GM21737 (cell line): ENCODE results near the gene UCHL3.

Experiments used
- ATAC-seq: cut with Tn5 transposase; IDR thresholded peaks from one replicate; pipeline ENCODE4 v1.9.1; 2021; ENCODE audit warnings: mild to moderate bottlenecking, moderate library complexity; ENCODE audit not compliant: unreplicated experiment

The UCHL3 gene

DNA sequence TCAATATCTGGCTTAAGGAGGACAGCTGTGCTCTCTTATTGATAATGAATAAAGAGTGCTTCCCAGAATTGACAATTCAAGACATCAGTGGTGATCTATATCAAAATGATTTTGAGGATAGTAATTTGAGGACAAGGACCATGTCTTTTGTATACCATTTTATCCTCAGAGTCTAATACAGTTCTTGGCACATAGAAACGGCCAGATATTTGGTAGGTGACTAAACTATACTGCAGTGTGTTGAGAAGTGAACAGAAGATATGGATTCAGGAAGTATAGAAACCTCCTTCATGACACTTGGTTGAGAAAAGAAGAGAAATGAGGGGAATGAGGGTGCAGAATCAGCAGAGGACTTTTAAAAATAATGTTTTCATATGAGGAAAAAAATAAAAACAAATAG is 70.4 kb downstream of the UCHL3 start:
- ATAC-seq, result no peak

DNA sequence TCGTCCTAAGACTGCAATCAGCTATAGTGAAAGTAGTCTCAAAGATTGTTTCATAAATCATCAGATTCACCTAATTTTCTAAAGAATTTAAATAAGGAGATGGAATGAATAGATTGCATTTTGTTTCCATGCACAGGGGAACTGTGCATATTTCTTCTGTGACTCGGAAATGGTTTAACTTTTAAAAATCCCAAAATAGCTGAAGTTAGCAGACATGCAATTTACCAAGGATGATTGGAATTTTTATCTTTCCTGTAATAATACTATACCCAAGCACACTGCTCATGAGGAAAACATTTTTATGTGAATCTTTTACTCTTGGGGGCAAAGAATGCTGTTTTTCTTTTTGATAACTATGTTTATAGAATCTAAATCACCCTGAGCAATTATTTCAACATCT is 71.6 kb downstream of the UCHL3 start:
- ATAC-seq, result no peak

DNA sequence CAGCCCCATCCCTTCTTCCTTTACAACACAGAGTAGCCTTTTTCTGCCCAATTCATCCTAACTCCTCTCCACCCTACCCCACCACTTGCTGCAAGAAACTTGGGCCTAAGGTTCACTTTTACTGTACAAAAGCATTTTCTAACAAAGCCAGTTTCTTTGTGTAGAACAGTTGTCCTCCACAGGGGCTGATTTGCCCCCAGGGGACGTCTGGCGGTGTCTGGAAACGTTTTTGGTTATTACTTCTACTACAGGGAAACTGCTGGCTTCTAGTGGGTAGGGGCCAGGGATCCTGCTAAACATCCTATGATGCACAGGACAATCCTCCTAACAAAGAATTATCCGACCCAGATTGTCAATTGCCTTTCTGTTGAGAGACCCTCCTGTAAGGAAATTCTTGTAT is 79.2 kb downstream of the UCHL3 start:
- ATAC-seq, result no peak

- ATAC-seq, result no peak
Measured at GRCh38 chr13:75633285-75633684, 83.7 kb downstream of the UCHL3 start.

DNA sequence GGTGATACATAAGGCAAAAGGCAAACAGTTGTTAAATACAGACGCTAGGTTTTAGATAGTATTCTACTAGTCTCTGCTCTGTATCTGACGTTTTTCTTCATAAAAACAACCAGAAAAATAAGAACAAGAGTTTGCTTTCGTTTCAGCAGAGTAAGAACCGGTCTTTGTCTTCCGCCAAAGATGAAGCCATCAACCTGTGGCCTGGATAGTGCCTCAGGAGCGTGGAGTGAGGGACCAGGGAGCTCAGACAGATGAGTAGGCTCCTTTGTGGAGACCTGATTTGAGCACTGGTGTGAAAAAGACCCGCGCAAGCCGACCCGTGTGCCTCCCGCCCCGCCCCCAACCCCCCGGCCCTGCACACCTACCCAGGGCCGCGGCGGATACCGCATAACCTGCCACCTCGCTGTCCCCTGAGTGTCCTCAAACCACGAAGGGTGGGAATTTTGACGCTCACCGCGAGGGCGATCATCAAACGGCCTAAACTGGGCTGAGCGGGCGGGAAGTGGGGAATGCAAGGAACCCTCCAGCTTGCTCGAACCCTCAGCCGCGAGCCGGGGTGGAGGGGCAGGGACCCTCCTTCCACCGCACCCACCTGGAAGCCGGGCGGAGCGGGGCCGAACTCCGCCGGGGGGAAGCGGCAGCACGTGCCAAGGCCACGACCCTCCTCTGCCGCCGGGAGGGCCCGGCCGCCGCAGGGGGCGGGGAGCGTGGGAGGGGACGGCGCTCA is 85.7 kb downstream of the UCHL3 start:
- no peak for ATAC-seq

- ATAC-seq, result peak; percentile 60
Measured at GRCh38 chr13:75635828-75636435, 86.3 kb downstream of the UCHL3 start, which contains the start of gene LMO7. Gene LMO7 (plus strand): TSS chr13:75636330. CDS start chr13:75636658, 328 bp downstream.

DNA sequence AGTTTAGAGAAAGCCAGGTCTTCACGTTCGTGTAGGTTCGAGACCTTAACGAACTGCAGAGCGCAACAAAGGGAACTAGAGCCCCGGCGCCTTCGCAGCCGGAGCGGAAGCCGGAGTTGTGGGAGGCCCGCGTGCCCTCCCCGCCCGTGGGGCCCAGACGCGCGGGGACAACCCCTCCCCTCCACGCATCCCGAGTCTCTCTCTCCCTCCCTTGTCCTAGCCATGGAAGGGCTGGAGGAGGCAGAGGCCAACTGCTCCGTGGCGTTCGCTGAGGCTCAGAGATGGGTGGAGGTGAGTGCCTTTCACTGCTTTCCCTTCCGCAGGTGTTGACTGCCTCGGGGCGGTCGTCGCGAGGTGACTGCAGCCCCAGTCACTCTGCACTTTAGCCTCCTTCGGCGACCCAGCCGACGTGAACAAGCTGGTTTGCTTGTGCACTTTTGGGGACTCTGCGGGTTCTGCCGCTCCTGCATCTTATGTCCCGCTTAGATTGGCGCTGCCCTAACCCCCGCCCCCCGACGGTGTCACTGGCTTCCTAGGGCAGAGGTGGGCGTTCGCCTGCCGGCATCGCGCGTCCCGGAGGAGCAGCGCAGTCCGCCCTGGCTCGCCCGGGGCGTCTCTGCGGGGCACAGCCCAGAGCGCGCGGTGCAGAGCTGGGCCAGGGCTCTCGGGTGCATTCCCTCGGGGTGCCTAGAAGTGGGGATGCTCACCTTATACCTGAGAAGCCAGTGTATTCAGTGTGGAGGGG is 87.0 kb downstream of the UCHL3 start:
- peak; percentile 43 for ATAC-seq

DNA sequence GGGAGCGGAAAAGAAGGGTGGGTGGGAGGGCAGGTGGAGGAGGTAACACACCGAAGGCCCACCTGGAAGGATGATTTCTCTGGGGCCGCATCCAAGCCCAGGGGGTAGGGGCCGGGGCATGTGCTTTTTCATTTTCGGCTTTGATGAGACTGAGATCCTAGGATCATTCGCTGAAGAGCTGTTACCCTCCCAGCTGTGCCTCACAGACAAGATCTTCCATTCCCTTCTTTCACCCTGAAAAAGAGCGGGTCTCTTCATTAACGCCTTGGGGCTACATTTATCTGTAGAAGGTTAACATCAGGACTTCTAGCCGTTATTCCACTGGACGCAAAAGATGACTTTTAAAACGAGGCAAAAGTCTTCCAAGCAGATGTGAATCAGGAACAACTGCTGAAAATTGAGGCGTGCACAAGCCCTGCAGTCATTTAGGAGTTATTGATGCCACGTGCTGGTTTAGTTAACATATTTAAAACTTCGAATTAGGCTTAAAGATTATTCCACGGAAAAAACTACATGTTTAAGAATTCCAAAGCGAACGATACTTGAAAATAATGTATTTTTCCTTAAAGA is 87.7 kb downstream of the UCHL3 start:
- ATAC-seq, result peak; percentile 0

DNA sequence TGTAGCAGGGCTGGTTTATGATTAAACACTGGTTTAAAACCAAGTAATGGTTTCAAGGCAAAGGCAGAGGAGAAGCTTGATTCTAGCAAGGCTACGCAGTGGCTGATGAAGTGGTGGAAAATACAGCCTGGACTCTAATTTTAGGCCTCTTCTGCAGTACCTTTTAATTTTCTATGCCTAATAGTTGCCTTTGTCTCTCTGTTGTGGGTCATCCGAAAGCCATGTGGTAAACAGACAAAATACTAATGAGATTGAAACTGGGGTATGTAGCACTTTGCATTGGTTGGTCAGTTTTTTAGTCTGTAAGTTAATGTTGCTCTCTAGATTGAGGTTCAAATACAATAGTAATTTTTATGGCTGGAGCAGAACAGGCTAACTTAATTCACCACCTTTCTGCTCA is 89.9 kb downstream of the UCHL3 start:
- ATAC-seq, result no peak

GRCh38 chr13:75641026-75641425 is 91.4 kb downstream of the UCHL3 start:
- ATAC-seq, result no peak

DNA sequence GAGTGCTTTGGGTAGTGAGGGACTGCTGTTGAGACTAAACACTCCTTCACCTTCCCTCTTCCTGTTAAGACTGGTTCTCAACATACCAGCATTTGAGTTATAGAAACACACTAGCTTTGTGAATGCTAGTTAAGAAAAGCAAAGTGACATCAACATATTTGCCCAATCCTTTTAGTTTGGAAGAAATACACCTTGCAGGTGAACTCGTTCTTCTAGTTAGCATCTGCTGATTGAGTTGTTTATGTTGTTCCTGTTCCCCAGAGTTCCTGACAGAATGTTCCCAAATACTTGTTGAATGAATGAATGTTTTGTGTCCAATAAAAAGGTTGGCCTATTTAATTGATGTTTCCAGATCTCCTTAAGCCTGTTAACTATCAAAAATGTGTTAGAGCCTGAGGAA is 93.6 kb downstream of the UCHL3 start:
- no peak for ATAC-seq

DNA sequence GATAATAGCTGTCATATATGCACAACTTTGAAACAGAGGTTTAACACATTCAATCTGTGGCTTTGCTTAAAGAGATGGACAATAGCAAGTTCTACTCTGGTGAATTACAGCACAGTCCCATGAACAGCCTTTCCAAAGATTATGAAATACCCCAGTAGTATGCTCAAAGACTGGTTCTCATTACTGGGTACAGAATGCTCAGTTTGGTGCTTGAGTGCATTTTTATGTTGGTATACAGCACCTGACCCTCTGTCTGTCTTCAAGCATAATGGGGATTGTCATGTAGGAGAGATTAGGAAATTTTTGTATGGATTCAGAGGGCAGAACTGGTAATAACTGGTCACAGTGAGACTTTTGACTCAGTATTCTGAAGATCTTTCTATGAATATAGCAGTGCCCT is 94.1 kb downstream of the UCHL3 start:
- no peak for ATAC-seq

- ATAC-seq, result no peak
Measured at GRCh38 chr13:75645141-75645540, 95.5 kb downstream of the UCHL3 start.

DNA sequence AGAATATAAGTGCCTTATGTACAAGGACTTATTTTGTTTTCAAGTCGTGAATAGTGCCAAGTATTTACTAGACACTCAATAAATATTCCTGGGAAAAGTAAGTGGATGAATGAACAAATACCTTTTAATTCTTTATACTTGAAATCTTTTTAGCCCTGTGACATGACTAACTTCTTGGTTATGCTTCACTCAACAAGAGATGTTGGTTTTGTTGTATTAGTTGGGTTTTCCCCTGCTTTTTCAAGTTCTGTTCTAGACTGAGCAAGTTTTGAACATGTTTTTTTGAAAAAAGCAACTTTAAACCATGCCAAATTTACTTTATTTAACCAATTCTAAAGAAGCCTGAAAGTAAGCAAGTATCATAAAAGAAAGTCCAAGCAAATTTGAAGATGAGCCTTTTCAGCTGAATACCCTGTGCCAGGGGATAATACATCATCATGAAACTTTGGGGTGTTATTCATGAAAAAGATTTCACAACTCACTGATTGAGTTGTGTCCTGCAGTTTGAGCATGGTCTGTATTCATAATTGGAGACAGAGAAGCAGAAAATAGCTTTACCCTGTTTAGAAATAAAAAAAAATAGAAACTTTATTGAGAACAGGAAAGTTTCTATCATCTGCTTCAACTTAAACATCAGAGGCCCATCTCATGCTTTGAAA is 97.7 kb downstream of the UCHL3 start:
- peak; percentile 82 for ATAC-seq

DNA sequence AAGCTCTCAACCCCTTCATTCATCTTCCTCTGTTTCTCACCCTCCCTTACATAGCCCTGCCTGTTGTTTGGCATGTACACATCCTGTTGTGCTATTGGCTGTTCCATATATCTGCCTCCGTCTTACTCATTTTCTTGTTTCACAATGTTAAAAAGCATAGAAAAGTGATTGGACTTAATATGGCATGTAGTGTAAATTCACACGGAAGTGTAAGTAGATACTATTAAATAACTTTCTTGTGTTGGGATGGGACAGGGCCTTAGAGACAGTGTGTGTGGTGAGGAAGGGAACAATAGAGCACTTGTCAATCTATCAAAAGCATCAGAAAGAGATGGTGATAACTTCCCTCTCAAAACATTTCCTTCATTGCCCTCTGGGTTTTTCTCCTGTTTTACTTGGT is 98.9 kb downstream of the UCHL3 start:
- ATAC-seq, result no peak

- no peak for ATAC-seq
Measured at GRCh38 chr13:75651013-75651412, 101.4 kb downstream of the UCHL3 start.

DNA sequence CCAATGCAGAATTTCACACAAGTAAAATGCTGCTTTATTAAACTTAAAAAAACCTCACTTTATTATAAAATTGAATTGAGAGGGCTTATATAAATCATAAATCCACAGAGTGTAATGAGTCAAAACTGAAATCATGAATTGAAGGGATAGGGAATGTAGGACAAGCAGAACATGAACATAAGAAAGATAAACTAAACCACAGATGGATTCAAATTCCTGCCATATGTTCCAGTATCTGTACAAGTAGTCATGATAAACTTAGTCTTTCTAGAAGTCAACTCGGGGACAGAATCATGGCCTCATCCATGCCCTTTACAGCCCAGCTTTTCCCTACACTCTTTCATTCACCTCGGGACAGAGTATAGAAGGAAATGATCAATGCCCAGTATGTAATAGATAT is 103.1 kb downstream of the UCHL3 start:
- no peak for ATAC-seq
